ENCODE data around the gene FOXP1.

DNA sequence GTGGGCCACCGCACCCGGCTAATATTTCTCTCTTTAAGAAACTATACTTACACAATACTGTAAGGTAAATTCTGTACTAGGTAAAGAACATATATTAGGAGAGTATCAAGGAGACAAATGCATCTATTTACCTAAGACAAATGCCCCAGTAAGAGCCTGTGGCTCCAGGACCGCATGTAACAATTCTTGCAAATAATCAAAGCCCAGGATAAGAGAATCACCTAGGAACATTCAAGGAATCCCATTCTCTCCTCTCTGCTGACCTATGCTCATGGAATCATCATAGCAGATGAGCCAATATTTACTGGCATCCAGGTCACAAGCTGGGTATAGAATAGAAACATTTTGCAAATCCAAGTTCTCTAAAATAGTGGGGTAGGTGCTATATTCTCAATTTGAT is 347.7 kb downstream of the FOXP1 start:
- TF ChIP-seq EZH2phosphoT487 (IDR thresholded peaks at IDR 0.05; ENCODE audit: borderline replicate concordance, low read length), result no peak
- TF ChIP-seq, protein P1, sequence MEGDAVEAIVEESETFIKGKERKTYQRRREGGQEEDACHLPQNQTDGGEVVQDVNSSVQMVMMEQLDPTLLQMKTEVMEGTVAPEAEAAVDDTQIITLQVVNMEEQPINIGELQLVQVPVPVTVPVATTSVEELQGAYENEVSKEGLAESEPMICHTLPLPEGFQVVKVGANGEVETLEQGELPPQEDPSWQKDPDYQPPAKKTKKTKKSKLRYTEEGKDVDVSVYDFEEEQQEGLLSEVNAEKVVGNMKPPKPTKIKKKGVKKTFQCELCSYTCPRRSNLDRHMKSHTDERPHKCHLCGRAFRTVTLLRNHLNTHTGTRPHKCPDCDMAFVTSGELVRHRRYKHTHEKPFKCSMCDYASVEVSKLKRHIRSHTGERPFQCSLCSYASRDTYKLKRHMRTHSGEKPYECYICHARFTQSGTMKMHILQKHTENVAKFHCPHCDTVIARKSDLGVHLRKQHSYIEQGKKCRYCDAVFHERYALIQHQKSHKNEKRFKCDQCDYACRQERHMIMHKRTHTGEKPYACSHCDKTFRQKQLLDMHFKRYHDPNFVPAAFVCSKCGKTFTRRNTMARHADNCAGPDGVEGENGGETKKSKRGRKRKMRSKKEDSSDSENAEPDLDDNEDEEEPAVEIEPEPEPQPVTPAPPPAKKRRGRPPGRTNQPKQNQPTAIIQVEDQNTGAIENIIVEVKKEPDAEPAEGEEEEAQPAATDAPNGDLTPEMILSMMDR (IDR thresholded peaks at IDR 0.05; ENCODE audit: low read depth, low read length, poor library complexity, severe bottlenecking), result no peak
